HG02642 (cell line): Measurements from ENCODE around the gene PTPN14.

Source experiments
- ATAC-seq: cut with Tn5 transposase; IDR thresholded peaks from one replicate; pipeline ENCODE4 v1.9.1; 2021; ENCODE audit warnings: mild to moderate bottlenecking; ENCODE audit not compliant: unreplicated experiment, poor library complexity

PTPN14 gene

GRCh38 chr1:214383381-214384372 lies 167.7 kb downstream of the PTPN14 start:
- ATAC-seq: no peak

- ATAC-seq: no peak
These were observed 170.3 kb downstream of the PTPN14 start for GRCh38 chr1:214380986-214381695.

GRCh38 chr1:214380396-214380795 lies 171.0 kb downstream of the PTPN14 start:
- no peak for ATAC-seq

- no peak for ATAC-seq
These were observed 172.0 kb downstream of the PTPN14 start for GRCh38 chr1:214379236-214379970.

- ATAC-seq: no peak
These were observed 172.9 kb downstream of the PTPN14 start for GRCh38 chr1:214378492-214378891.

- ATAC-seq: no peak
These were observed 173.5 kb downstream of the PTPN14 start for GRCh38 chr1:214377886-214378285.

GRCh38 chr1:214377485-214377884 lies 173.9 kb downstream of the PTPN14 start:
- no peak for ATAC-seq

GRCh38 chr1:214372092-214372491 lies 179.3 kb downstream of the PTPN14 start:
- no peak for ATAC-seq

GRCh38 chr1:214370615-214371014 lies 180.8 kb downstream of the PTPN14 start:
- no peak for ATAC-seq

- ATAC-seq: no peak
These were observed 182.0 kb downstream of the PTPN14 start for GRCh38 chr1:214369364-214369763.

- ATAC-seq: no peak
These were observed 183.6 kb downstream of the PTPN14 start for GRCh38 chr1:214367841-214368240.

- no peak for ATAC-seq
These were observed 186.6 kb downstream of the PTPN14 start for GRCh38 chr1:214364786-214365295.

- ATAC-seq: no peak
These were observed 187.0 kb downstream of the PTPN14 start for GRCh38 chr1:214364386-214364785.

GRCh38 chr1:214363386-214363785 lies 188.0 kb downstream of the PTPN14 start:
- ATAC-seq: no peak

- ATAC-seq: no peak
These were observed 189.1 kb downstream of the PTPN14 start for GRCh38 chr1:214362188-214362882.

GRCh38 chr1:214361636-214362035 lies 189.8 kb downstream of the PTPN14 start:
- ATAC-seq: no peak

GRCh38 chr1:214360525-214361164 lies 190.8 kb downstream of the PTPN14 start:
- ATAC-seq: no peak

- no peak for ATAC-seq
These were observed 191.3 kb downstream of the PTPN14 start for GRCh38 chr1:214360116-214360515.

GRCh38 chr1:214354440-214355148 lies 196.8 kb downstream of the PTPN14 start:
- no peak for ATAC-seq
